T-helper 2 cell treated with Interferon-gamma antibody and Interleukin-4, amounts not matched to agents 5 μg/mL and 100 μg/mL, for 36 hours (primary cell): ENCODE measurements around the gene SFTPA2.
"Not testable (repeated sequence)": the region's sequence is repeated elsewhere in the genome, so short reads cannot be mapped to it uniquely, and the experiment has no call there.

Experiments used
- DNase-seq: peaks from one replicate; pipeline ENCODE4 v3.0.0; 2021; ENCODE audit warnings: low spot score
- H3K27ac Mint-ChIP-seq: one replicate; pipeline ENCODE4 v1.8.0; 2021; ENCODE audit warnings: mild to moderate bottlenecking, mixed read lengths
- H3K27me3 Mint-ChIP-seq: one replicate; pipeline ENCODE4 v1.8.0; 2021; ENCODE audit warnings: low read depth, mixed read lengths
- H3K36me3 Mint-ChIP-seq: one replicate; pipeline ENCODE4 v1.8.0; 2021; ENCODE audit warnings: low read depth, mixed read lengths
- H3K4me1 Mint-ChIP-seq: one replicate; pipeline ENCODE4 v1.8.0; 2021; ENCODE audit warnings: low read depth, mixed read lengths
- H3K4me3 Mint-ChIP-seq: one replicate; pipeline ENCODE4 v1.8.0; 2022; ENCODE audit warnings: mild to moderate bottlenecking, moderate library complexity, mixed read lengths
- H3K9me3 Mint-ChIP-seq: one replicate; pipeline ENCODE4 v1.8.0; 2021; ENCODE audit warnings: mixed read lengths

The SFTPA2 gene

DNA sequence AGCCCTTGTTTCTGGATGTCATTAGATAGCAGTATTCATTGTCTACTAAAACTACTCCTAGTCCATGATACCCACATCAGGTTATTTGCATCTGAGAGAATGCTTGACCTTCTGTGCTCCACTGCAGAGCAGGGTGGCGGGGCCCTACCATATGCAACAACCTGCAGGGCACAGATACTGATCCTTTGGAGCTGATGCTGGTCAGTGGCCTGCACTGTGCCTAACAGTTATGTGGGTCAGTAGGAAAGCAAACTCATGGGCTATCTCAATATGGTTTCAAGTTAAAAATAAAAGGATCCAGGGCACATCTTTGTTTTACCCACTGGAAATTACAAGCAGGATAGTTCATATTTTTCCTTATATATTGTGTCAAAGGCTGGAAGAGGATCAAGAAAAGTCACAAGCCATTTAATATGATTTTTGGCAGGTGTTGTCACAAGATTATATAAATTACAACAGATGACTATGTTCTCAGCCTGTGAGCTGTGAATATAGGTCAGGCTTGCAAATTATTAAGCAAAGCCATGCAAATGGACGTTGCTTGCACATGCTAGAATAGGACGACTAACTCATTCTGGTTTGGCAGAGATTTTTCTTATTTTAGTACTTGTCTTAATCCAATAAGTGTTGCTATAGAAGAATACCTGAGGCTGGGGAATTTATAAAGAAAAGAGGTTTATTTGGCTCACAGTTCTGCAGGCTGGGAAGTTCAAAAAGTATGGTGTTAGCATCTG, 15.1 kb downstream of the SFTPA2 start:
- not testable (repeated sequence) for H3K27ac Mint-ChIP-seq, H3K9me3 Mint-ChIP-seq, DNase-seq, H3K4me3 Mint-ChIP-seq, H3K36me3 Mint-ChIP-seq, H3K27me3 Mint-ChIP-seq
- H3K4me1 Mint-ChIP-seq, result peaks cover 34% of the 10 kb centered on the region

DNA sequence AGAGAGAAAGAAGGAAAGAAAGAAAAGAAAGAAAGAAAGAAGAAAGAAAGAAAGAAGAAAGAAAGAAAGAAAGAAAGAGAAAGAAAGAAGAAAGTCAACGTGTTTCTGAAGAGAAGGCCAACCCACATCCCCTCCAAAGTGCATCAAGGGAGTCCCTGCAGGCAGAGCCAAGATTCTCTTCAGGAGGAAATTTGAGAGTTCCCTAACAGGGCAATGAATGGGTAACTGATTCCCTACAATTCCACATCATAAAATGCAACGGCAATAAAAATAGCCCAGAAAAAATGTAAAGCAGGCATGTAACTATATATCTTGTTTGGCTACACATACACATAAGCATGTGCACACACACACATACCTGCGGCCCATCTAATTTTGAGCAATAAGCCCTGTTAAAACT, 15.8 kb downstream of the SFTPA2 start:
- not testable (repeated sequence) for DNase-seq, H3K27ac Mint-ChIP-seq, H3K9me3 Mint-ChIP-seq, H3K4me3 Mint-ChIP-seq, H3K27me3 Mint-ChIP-seq, H3K36me3 Mint-ChIP-seq
- H3K4me1 Mint-ChIP-seq, result peaks cover 34% of the 10 kb centered on the region

DNA sequence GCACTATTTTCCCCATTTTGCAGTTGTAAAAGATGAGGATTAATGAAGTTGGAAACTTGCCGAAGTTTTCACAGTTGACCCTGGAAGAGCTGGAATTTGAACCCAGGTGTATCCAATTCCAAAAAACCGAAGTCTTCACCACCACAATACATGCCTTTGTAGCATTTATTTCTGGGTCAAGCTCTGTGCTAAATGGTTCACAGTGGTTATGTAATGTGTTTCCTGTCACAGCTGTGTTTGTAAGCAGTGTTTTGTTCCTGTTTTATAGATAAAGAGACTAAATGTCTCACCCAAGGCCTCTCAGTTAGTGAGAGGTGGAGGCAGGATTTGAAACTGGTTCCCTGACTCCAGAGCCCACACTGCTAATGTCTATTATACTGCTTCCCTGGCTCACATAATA, 17.6 kb downstream of the SFTPA2 start:
- no peaks in the 10 kb centered on the region for H3K36me3 Mint-ChIP-seq
- no peaks in the 10 kb centered on the region for H3K9me3 Mint-ChIP-seq
- no peak overlapping the region for H3K27ac Mint-ChIP-seq

DNA sequence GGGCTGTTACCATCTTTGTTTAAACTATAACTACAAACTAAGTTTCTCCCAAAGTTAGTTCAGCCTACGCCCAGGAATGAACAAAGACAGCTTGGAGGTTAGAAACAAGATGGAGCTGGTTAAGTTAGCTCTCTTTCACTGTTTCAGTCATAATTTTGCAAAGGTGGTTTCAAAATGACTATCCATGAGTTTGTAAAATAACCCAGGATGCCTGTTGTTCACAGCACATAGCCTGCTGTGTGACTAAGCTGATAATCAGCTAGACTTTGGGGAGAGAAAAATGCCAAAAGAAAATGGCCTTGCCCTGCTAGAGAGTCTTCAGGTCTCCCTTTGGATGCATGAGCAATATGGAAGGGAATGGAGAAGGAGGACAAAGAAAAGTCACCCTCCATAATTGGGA, 19.3 kb downstream of the SFTPA2 start:
- not testable (repeated sequence) for H3K27me3 Mint-ChIP-seq, H3K4me3 Mint-ChIP-seq, H3K9me3 Mint-ChIP-seq, DNase-seq, H3K36me3 Mint-ChIP-seq, H3K27ac Mint-ChIP-seq
- peaks cover 11% of the 10 kb centered on the region for H3K4me1 Mint-ChIP-seq

More for the DNA sequence above, 17.6 kb downstream of the SFTPA2 start:
- Mint-ChIP-seq H3K27me3 (peaks cover 4% of the 10 kb centered on the region), H3K4me3 (no peak overlapping the region), H3K4me1 (peaks cover 23% of the 10 kb centered on the region)
- DNase-seq, result no peak

DNA sequence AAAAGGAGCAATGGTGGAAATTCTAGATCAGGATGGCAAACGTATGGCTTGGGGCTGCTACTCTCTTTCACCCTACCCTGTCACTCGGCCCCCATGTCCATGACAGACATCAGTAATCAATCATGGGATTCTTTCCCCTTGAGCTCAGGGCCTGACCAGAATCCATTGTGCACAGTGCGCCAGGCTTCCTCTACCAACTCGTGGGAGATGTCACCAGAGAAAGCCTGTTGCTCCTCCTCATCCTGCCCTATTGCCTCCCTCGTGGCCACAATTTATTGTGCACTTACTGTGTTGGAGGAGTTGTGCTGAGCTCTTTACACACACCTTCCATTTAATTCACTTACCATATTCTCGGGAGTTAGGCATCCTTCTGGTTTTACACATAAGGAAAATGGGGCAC, 21.9 kb downstream of the SFTPA2 start:
- H3K4me1 Mint-ChIP-seq, result peaks cover 11% of the 10 kb centered on the region
- not testable (repeated sequence) for DNase-seq, H3K27ac Mint-ChIP-seq, H3K4me3 Mint-ChIP-seq, H3K9me3 Mint-ChIP-seq, H3K36me3 Mint-ChIP-seq
- peaks cover 11% of the 10 kb centered on the region for H3K27me3 Mint-ChIP-seq

DNA sequence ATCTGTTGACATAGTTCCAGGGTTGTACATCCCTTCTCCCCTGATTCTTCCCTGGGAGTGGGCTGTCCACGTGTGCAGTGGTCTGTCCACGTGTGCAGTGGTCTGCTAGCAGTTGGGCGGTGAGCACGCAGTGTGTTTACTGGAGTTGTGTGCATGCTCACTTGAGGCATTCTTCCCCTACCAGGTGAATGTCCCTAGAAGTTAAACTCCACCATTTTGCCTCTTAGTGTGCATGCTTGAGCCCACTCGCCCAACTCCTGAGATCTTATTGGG, 26.4 kb downstream of the SFTPA2 start:
- H3K27me3 Mint-ChIP-seq, result peaks cover 12% of the 10 kb centered on the region
- not testable (repeated sequence) for DNase-seq, H3K36me3 Mint-ChIP-seq, H3K27ac Mint-ChIP-seq, H3K9me3 Mint-ChIP-seq, H3K4me3 Mint-ChIP-seq, H3K4me1 Mint-ChIP-seq

DNA sequence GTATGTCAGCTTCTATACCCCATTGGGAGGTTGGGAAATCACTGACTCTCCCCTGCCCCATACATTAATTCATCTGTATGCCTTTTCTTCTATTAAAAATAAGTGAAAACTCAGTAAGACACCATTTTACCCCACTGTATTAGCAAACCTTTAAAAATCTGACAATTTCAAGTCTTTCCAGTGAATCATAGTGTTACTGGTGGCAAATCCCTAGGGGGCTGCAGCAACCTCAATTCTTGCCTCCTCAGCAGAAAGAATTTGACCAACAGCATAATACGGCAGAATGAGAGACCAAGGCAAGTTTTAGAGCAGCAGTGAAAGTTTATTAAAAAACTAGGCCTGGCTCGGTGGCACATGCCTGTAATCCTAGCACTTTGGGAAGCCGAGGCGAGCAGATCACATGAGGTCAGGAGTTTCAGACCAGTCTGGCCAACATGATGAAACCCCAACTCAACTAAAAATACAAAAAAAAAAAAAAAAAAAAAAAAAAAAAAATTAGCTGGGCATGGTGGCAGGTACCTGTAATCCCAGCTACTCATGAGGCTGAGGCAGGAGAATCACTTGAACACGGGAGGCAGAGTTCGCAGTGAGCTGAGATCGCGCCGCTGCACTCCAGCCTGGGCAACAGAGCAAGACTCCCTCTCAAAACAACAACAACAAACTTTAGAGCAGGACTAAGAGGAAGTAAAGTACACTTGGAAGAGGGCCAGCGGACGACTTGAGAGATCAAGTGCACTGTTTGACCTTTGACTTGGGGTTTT, 26.9 kb downstream of the SFTPA2 start:
- H3K27ac Mint-ChIP-seq, H3K4me1 Mint-ChIP-seq, H3K4me3 Mint-ChIP-seq, H3K36me3 Mint-ChIP-seq, H3K9me3 Mint-ChIP-seq, DNase-seq: not testable (repeated sequence)
- peaks cover 12% of the 10 kb centered on the region for H3K27me3 Mint-ChIP-seq

DNA sequence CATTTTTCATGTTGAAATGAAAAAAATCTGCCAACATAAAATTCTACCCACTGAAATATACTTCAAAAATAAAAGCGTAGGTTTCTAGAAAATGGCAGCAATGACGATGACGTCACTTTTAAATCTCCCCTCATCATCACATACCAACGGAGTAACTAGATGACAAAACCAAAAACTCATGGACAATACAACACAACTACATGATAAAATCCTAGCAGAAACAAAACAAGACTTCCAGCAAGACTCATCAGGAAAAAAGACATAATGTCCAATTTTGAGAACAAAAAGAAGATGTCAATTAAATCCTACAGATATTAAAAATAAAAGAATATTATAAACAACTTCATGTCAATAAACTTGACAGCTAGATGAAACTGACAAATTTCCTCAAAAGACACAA, 31.9 kb downstream of the SFTPA2 start:
- H3K36me3 Mint-ChIP-seq, H3K9me3 Mint-ChIP-seq, H3K4me3 Mint-ChIP-seq, DNase-seq, H3K27me3 Mint-ChIP-seq, H3K4me1 Mint-ChIP-seq, H3K27ac Mint-ChIP-seq: not testable (repeated sequence)

DNA sequence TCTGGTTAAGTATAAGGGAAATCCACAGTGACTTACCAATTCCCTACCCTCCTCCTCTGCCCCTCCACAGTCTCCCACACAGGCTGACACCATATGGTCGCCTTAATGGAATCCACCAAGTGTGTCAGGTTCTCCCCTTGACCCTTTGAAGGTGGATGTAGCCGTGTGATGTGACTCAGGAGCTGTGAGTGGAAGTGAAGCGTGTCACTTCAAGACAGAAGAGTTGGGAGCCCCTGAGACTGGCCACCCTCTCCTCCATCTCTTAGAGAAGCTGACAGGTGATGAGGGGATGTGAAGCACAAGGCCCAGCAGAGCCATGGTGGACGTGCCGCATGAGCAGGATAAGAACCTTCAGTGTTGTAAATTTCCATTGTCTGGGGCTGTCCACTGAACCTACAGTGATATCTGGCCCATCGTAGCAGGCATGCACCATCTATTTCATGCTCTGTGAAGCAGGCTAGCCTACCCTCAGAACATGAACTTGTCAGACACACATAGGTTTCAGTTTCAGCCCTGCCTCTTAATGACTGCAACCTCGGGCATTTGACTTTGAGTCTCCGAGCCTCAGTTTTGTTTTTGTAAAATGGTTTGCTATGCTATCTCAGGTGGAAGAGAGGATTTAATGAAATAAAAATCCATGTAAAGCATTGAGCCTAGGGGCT, 35.0 kb downstream of the SFTPA2 start:
- H3K27ac Mint-ChIP-seq, DNase-seq, H3K36me3 Mint-ChIP-seq, H3K9me3 Mint-ChIP-seq, H3K27me3 Mint-ChIP-seq, H3K4me3 Mint-ChIP-seq, H3K4me1 Mint-ChIP-seq: not testable (repeated sequence)

DNA sequence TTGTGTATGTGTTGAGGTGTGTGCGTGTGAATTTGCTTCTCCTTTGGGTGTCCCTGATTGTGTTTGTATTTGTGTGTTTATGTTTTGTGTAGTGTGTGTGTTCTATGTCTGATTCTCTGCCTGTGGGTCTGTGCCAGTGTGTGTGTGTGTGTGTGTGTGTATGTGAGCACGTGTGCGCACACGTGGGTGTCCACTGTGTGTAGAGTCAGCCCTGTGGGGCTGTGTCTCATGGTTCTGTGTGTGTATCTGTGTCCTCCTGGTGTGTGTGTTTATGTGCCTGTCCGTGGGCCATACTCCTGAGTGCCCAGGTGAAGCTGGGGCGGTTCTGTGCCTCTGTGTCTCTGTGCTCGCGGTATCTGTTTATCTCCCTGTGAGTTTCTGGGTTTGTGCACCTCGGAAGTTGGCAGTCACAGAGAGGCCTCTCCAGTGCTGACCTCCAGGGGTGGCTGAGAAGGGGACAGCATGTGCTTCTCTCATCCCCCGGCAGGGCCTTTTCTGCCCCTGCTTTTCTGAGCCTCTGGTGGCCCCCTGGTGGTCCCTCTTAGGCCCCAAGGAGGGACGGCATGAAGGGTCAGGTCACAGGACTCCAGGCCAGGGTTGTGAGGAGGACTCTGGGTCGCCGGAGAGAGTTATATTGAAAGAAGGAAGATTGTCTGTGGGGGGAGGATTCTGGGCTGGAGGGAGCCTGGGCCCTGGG, 36.9 kb downstream of the SFTPA2 start:
- H3K4me1 Mint-ChIP-seq, H3K4me3 Mint-ChIP-seq, DNase-seq, H3K9me3 Mint-ChIP-seq, H3K27ac Mint-ChIP-seq, H3K27me3 Mint-ChIP-seq, H3K36me3 Mint-ChIP-seq: not testable (repeated sequence)

DNA sequence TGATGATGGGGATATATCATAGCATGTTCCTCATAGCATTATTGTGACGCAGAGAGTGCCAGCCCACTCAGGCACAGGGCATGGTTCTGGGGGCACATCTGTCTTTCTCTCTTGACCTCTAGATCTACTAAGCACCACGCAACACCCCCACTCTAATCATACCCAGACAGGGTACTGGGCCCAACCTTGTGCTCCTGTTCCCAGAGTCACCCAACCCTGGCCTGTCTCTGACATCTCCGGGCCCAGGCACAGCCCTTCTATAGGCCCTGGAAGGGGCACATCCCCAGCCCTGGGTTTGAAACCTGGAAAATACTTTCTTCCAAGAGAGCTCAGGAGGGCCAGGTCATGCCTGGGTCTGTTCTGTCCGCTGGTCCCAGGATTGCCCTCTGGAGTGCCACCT, 37.7 kb downstream of the SFTPA2 start:
- H3K9me3 Mint-ChIP-seq, H3K4me1 Mint-ChIP-seq, H3K27me3 Mint-ChIP-seq, H3K4me3 Mint-ChIP-seq, H3K27ac Mint-ChIP-seq, H3K36me3 Mint-ChIP-seq, DNase-seq: not testable (repeated sequence)

DNA sequence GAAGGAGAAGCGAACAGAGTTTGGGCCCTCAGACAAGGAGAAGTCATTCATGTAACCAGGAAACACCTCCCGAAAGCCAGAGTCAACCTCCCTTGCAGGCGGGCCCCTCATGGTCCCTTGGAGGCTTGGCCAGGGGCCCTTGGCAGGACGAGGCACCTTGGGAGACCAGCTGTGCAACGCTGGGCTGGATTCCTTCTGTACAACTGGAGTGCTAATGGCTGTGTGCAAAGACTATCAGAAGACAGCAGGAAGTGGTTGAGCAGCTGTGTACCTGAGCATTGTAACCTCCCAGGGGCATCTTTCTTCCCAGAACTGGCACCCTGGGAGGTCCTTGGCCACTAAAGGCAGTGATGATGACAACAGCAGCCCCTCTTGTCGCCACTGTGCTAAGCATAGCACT, 38.5 kb downstream of the SFTPA2 start:
- H3K27me3 Mint-ChIP-seq, DNase-seq, H3K9me3 Mint-ChIP-seq, H3K4me3 Mint-ChIP-seq, H3K27ac Mint-ChIP-seq, H3K36me3 Mint-ChIP-seq, H3K4me1 Mint-ChIP-seq: not testable (repeated sequence)

DNA sequence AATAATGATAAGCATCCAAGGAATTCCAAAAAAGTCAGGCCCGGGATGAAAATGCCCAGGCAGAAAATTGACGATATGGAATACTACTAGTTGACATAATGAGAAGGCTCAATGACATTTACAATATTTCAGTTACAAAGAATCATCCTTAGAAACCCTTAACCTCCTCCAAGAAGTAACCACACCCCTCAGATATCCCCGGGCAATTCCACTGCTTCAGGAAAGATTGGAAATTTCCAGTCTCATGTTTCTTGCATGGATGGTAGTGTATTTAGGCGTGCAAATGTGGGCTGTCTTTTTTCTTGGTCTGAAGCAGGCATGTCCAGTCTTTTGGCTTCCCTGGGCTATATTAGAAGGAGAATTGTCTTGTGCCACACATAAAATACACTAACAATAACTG, 42.6 kb downstream of the SFTPA2 start:
- not testable (repeated sequence) for H3K36me3 Mint-ChIP-seq, H3K27me3 Mint-ChIP-seq, H3K4me3 Mint-ChIP-seq, H3K9me3 Mint-ChIP-seq, H3K4me1 Mint-ChIP-seq, H3K27ac Mint-ChIP-seq, DNase-seq

DNA sequence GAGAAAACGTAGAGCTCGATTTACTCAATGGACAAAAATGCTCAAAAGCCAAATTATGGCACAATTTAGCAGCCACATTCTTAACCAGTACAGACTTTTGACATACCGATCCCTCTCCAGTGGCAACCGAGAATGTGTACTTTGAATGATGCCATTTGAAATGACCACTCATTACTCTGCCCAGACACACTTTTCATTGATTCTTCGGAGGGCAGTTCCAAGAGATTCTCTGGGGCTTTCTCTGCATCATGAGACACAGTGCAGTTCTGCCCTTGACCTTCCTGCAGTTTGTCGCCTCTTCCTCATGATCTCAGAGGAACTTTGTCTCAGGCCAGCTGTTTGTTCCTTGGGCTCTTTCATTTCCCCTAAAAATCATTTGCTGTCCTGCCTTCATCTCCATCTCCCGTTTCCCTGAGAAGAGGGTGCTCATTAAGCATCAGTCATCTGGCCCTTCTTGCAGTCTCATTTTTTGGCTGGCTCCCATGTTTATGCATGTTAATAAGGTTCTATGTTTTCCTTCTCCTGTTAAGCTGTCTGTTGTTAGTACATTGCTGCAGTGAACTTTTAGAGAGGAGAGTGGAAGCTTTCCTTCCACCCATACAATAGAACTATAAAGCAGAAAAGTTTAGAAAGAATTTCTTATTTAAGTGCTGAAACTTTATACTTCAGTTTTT, 43.5 kb downstream of the SFTPA2 start:
- H3K9me3 Mint-ChIP-seq, H3K27ac Mint-ChIP-seq, H3K4me1 Mint-ChIP-seq, H3K4me3 Mint-ChIP-seq, DNase-seq, H3K36me3 Mint-ChIP-seq: not testable (repeated sequence)
- peaks cover 11% of the 10 kb centered on the region for H3K27me3 Mint-ChIP-seq
